Stimulated activated CD4-positive, alpha-beta T cell treated with anti-CD3 and anti-CD28 coated beads, Interleukin-4, amount 100 ng/mL, for 48 hours (primary cell): Measurements from ENCODE around the gene MAP3K12.
"Not testable (repeated sequence)": the region's sequence is repeated elsewhere in the genome, so short reads cannot be mapped to it uniquely, and the experiment has no call there.

Source experiments
- DNase-seq, 2 donors: peaks; one replicate each; pipeline ENCODE4 v3.0.0-alpha.2; 2020; ENCODE audit warnings: low read depth in 2 of 2

Gene MAP3K12

DNA sequence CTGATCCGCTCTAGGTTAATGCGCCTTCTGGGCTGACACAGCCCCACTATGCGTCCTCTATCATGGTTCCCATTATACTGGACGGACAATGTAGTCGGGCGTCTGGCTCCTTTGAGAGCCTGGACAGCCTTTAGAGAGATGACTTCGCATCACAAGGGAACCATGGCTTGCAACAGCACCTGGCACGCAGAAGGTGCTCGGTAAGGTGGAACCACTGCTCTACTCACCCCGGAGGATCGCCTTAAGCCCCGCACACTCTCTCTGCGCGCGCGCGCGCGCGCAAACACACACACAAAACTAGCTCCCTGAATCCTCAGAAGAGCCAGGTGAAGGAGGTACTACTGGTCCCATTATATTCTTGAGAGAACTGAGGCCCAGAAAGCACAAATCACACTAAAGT is 7.1 kb downstream of the MAP3K12 start:
- DNase-seq: no peak

DNA sequence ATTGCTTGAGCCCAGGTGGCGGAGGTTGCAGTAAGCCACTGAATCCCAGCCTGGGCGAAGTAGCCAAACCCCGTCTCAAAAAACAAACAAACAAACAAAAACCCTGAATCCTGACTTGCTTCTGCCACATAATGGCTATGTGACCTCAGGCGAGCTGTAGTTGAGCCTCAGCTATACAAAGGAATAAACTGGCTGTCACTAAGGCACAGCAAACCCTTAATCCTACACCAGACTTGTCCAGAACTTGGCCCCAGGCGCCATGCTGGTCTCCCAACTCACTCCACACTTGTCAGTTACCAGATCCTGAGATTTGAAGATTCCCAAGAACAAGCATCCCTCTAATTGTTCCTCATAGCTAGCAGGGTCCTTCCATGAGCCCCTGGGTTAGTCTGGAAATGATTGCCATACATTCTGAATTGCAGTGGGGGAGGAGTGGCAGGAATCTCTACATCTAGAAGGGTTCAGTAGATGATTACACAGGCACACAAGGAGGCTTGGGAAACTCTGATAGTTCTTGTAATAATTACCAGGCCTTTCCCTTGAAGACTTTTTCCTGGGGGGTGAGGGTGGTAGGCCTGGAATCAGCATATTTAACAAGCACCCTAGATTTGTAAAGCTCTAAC is 9.9 kb downstream of the MAP3K12 start:
- DNase-seq: no peak

DNA sequence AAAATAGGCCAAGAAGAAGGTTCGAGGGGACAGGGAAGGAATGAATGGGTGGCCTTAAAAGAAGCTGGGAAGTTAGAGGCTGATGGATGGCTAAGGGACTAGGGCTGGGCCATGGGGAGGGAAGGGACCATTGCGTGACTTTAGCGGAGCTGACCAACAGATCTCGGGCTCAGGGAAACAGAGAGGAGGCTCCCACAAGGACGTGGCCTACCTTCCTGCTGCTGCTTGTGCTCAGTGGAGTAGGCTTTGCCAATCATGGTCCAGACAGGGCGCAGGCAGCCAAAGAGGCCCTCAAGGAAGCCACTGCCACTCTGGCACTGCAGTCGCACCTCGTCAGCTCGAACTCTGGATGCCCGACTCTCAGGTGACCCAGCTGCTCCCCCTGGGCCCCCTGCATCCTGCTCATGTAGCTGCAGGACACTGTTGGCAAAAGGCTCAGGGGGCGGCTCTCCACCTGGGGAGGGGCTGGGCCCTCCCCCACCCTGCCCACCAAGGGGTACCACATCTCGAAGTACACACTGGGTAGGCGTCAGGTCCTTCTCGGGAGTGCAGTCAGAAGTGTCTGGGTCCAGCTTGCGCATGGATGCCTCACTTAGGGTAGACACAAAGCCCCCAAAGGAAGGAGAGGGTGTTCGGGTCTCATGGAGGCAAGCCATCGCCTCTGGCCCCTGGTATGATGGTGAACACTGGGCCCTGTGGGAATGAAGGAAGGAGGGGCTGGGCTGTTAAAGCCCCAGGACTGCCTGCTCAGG is 12.3 kb downstream of the MAP3K12 start:
- no peak for DNase-seq

DNA sequence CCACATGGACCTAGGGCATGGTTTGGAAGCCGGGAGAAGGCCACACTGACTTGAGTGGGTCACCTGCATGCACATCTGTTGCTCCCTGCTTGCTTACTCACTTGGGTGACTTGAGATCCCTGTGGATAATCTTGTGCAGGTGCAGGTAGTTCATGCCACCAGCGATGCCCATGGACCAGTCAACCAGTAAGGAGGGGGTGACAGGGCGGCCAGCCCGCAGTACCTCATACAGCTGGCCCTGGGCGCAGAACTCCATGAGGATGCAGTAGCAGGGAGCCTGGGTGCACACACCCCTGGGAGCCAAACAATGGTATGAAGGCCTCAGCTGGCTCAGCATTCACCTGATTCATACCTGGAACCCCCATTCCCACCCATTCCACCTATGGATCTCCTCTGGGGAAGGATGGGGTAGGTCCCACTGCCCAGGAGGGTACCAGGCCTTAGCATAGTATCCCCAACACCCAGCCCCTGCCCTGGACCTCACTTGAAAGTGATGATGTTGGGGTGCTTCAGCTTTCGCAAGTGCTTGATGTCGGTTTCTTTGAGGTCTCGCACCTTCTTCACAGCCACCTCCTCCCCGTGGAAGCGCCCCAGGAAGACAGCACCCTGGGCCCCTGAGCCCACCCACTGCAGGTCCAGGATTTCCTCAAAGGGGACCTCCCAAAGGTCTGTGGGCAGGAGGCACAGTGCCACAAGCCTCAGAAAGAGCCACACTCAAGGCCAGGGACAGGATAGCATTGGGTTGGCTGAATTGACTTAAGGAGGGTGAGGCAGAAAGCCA is 13.1 kb downstream of the MAP3K12 start:
- no peak for DNase-seq

DNA sequence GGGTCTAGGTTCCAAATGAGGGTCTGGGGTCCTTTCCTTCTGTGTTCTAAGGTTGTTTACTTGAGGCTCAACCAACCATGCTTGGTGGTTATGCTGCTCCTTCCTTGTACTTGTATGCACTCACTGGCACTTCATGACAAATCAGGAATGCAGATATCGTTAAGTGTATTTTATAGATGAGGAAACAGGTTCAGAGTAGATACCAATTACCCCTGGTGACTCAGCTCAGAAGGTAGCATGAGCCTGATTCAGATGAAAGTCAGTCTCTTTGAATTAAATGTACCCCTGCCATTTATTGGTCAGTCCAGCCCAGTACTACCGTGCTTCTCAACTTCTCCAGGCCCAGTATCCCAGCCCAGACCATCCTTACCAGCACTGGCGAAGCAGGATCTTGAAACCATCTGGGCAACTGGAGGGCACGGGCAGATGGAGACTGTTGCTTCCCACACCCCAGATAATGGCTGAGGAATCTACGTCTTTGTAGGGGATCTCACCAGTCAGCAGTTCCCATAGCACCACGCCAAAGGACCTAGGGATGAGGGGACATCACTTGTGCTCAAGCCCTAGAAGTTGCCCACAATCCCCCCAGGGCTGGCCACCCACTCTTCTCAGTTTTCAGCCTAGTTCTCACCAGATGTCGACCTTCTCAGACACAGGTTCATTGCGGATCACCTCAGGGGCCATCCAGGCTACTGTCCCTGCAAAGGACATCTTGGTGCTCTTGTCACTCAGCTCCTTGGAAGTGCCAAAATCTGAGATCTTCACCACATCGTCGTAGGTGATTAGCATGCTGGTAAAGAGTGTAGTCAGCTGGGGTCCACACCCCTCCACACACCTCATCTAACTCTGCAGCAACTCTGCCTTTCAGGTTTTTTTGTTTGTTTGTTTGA is 14.3 kb downstream of the MAP3K12 start:
- no peak for DNase-seq

DNA sequence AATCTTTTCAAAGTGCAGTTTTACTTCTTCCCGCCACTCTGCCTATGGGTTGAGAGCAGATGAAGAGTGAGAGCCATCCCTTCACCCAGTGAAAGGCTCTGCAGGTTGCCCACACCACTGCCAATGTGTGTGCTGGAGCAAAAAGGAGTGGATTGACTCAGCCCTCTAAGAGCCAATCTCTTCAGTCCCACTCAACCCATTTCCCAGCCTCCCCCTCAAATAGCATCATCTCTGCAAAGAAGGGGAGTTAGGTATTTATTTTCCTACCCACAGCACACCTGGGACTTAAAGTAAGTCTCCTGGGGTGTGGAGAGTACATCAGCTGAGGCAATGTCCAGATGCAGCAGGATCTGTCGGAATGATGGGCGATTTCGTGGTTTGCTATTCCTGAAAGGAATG is 15.3 kb downstream of the MAP3K12 start:
- DNase-seq: no peak

DNA sequence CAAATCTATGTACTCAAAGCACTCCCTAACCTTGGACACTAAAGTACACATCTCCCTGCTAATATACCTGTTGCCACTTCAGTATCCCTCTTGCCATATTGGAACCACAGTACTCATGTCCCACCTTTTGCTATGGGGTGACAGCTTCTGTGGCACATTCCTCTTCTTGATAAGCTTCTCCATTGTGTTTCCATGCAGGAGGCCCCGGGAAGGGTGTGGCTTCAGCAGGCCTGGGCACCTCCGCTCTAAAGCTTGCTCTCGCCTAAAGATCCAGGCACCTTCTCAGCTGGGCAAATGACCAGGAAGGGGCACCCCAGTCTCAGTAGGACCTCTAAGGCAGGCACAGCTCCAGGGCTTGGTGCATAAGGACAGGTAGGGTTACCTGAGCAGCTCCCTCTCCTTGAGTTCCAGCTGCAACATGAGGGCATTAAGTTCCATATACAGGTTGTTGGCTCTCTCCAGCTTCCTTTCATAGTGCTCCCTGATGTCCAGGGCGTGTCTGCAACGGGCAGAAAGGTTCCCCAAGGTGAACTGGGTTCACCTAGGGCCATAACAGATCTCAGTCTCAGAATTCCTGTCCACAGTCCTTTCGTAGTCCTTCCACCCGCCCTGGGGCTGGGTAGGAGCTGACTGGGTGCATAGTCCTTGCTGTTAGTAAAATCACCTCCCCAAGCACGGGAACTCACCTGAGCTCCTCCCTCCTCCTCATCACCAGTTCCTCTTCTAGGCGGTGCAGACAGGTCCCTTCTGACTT is 15.9 kb downstream of the MAP3K12 start:
- no peak for DNase-seq

DNA sequence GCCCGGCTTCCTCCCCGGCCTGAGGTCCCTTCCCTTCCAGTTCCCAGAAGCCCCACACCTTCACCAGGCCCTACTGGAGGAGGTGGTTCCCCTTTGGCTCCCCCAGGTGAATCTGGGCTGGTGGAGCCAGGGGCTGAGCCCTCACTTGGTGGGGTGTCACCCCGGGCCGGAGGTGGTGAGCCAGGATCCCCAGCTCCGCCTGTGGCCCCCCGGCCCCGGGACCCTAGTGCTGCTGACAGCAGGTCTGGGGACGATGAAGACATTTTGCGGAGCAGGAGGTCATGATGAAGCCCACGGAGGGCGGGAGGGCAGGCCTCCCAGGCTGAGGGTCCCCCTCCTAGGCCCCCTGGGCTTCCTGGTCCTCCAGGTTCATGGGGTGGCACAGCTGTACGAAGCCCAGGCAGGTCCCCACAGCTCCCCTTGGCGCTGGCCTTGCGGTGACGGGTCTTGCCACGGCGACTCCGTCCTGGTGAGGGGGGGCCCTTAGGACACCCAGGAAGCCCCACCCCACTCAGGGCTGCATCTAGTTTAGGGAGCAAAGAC is 16.6 kb downstream of the MAP3K12 start:
- DNase-seq: no peak

DNA sequence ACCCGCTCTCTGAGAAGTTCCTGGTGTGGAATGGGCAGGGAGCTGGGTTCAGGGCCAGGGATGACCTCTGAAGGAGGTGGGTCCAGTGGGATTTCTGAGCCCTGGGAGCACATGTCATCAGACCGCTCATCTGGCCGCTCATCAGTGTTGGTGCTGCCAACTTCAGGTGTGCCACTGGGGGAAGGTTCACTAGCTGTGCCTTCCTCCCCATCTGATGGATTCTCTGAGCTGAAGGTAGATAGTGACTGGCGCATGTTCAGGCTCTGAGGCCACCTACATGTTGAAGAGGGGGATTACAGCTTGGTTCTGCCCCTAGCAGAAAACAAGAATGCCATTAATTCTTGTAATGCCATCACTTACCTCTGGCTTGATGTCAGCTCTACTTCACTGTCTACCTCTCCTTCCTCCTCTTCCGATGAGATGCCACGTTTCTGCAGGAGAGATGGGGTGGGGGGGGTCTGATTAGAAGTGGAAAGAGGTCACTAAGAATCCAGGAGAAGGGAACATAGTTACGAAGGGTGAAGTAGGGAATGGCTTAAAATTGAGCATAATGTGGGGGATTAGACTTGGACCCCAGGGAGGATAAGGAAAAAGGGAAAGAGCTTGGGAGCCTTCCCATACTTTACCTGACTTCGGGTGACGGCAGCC is 17.2 kb downstream of the MAP3K12 start:
- DNase-seq: no peak

DNA sequence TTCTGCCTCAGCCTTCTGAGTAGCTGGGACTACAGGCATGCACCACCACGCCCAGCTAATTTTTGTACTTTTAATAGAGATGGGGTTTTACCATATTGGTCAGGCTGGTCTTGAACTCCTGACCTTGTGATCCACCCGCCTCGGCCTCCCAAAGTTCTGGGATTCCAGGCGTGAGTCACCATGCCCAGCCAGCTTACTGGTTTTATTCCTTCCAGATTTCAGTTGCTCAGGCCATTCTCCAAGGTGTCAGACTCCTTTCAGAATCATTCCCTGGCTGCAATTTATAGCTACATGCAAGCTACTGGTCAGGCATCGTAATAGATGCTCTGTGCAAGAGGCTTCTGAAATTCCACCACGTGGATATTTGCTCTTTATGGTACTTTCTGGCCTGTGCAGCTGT is 17.8 kb downstream of the MAP3K12 start:
- not testable (repeated sequence) for DNase-seq

DNA sequence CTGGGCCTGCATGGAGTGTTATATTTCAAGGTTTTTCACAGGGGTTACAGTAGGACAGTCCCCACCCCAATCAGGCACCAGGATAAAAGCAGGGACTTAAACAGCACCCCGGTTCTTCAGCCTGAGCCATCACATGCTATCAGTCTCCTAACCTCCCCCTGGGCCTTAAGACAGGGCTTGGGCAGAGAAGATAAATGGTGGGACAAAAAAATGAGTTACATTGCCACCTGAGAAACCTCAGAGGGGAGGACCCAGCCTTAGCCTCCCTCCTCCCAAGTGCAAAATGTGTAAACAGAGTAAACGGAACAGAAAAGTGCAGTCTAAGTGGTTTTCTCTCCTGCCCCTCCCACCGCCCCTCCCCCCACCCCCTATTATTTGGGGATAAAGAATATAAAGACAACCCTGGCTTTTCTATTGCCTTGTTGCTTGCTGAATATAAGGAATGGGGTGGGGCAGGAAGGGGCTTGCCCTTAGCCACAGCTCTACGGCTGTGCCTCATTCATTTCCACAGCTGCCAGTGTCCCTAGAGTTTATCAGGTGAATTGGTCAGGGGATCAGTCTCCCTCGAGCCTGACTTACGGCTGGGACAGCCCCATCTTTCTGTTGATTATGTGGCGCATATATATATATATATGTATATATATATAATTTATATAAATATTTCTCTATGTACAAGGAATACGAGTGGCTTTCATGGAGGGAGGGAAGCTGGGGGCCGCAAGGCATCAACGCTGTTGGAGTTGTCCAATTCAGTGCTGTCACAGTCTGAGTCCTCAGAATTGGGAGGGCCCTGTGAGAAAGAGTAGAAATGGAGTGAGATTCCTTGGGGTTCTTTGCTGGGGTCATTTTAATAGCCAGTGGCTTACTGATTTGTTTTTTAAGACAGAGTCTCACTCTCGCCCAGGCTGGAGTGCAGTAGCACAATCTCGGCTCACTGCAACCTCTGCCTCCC is 18.5 kb downstream of the MAP3K12 start:
- no peak for DNase-seq

DNA sequence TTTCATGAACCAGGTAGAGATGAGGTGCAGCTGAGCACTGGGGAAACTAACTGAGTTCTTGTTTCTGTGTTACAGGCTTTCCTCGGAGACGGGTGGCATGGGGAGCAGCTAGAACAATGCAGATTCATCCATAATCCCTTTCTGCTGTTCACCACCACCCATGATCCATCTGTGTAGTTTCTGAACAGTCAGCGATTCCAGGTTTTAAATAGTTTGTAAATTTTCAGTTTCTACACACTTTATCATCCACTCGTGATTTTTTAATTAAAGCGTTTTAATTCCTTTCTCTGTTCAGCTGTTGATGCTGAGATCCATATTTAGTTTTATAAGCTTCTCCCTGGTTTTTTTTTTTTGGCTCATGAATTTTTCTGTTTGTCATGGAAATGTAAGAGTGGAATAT is 19.9 kb downstream of the MAP3K12 start:
- no peak for DNase-seq

DNA sequence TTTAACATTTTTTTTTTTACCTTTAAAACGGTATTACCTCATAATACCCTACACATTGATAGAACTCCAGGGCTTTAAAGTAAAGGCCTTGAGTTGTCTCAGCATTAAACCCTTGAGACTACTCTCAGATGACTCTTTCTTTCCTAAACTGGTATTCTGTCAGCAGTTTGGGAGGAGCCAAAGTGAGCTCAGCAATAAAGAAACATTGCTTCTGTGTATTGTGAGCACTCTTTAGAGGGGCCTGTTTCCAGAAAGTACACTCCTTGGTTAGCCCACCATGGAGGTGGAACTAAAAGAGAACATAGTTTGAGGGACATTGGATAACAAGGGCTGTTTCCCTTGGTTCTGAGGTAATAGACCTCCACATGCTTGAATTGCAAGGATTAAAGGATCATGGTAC is 20.4 kb downstream of the MAP3K12 start:
- no peak for DNase-seq

DNA sequence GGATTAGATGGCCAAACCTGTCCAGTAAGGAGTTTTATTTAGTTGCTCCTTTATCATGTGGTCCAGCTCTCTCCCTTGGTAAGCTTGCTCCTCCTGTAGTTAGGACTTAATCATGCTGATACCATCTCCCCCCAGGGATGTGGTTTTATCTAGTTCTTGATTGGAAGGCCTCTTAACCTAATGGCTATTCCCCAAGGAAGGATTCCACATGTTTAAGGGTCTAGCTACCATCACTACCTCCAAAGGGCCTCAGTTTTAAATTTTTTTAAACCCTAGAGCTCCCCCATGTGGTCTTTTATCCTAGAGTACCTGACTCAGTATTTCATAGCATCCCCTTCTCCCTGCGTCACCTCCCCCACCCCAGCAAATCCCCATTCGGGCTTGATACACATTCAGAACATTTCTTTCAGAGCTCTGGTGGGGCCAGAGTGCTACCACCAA is 22.5 kb downstream of the MAP3K12 start:
- no peak for DNase-seq

DNA sequence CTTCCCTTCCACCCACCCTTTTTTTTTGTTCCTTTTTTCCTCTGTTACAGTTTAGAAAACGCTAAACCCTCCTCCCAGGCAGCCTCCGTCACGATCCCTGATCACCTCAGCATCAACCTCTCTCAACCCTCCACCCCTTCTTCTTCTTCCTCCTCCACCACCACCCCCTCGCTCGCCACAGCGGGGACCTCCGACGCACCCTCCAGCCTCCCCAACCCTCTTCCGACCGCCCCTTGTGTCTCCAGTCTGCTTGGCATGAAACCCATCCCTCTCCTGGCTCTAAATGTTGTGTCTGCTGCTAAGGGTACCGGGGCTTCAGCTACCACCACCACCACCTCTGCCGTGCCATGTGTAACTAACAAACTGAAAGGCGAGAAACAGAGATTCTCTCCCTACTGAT is 24.4 kb downstream of the MAP3K12 start:
- no peak for DNase-seq

DNA sequence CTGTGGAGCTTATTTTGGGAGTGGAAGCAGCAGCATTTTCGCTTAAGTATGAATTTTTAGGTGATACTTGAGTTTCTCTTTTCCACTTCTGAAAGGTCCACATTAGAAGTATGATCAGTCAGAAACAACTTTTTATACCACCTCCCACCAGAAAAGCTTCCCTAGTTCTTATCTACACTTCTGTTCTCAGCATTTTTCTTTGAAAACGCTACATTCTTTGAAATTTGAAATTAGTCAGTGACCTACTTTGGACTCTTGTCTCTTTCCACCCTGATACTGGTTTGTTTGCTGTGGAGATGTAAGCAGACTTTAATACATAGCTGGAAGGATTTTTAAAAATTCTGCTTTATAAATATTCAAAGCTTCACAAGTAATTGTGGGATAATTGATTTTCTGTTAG is 25.2 kb downstream of the MAP3K12 start:
- DNase-seq: no peak

DNA sequence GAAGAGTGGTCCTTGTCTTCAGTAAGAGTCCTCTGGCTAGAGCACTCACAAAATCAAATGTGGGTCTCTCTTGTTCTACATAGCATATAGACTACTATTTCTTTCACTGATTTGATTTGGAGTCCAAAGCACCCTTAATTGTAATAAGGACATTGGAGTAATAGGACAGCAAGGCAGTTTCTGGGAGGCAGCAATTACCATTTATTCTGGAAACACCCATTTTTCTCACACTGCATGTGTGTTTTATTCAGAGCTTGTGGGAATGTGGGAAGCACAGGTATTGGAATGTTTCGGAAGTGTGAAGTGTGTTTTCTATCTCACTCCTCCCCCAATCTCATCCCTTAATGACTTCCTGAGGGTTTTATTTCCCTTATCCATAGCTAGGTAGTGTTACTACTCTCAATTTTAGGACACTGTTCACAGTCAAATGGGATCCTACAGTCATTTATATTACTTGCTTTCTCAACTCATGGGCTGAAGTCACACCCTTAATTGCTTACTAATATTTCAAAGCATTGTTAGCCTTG is 27.1 kb downstream of the MAP3K12 start:
- DNase-seq: no peak

DNA sequence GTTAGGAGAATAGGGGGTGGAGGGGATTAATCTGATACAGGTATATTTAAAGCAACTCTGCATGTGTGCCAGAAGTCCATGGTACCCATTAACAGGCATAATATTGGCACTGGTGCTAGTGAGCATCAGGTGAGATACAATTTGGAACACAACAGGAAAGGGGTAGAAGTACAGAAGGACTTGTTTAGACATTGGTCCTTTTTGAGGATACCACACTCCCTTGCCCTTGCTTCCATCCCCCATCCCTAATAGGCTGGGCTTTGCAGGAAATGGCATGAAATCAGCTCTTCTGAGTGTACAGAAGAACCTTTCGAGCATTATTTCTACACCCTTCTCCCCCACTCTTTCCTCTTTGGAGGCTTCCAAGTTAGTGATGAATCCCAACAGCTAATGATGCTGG is 31.0 kb downstream of the MAP3K12 start:
- no peak for DNase-seq

DNA sequence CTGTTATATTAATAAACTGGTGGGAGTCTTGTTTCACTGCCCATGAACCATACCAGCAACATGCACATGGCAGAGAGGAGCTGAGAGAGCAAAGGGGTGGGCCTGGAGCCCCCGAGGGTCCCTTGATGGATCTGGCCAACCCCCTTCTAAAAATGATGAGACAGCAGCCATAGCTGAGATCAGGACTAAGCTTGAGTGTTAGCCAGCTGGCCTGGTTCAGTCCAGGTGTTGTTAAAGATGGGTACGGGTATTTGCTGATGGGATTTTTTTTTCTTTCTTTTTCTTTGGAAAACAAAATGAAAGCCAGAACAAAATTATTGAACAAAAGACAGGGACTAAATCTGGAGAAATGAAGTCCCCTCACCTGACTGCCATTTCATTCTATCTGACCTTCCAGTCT is 31.4 kb downstream of the MAP3K12 start:
- DNase-seq: no peak
